SKM-1 treated with dmso at 0.1 percent for 144 hours (cell line): Measurements from ENCODE around the gene PPHLN1.

Experiments used
- DNase-seq: peaks from one replicate; lab custom pipeline; 2025; ENCODE audit not compliant: unreplicated experiment; lab: John Stamatoyannopoulos, UW

PPHLN1 gene, protein sequence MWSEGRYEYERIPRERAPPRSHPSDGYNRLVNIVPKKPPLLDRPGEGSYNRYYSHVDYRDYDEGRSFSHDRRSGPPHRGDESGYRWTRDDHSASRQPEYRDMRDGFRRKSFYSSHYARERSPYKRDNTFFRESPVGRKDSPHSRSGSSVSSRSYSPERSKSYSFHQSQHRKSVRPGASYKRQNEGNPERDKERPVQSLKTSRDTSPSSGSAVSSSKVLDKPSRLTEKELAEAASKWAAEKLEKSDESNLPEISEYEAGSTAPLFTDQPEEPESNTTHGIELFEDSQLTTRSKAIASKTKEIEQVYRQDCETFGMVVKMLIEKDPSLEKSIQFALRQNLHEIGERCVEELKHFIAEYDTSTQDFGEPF

GRCh38 chr12:42325653-42326474 is at the start of gene PPHLN1, which contains the start of gene ZCRB1:
Gene PPHLN1 (plus strand): TSS chr12:42326167. CDS start chr12:42335903, 9,736 bp downstream.
Gene ZCRB1 (minus strand): TSS chr12:42326094. CDS start chr12:42324102, 1,992 bp downstream.
- DNase-seq: peak; percentile 26

DNA sequence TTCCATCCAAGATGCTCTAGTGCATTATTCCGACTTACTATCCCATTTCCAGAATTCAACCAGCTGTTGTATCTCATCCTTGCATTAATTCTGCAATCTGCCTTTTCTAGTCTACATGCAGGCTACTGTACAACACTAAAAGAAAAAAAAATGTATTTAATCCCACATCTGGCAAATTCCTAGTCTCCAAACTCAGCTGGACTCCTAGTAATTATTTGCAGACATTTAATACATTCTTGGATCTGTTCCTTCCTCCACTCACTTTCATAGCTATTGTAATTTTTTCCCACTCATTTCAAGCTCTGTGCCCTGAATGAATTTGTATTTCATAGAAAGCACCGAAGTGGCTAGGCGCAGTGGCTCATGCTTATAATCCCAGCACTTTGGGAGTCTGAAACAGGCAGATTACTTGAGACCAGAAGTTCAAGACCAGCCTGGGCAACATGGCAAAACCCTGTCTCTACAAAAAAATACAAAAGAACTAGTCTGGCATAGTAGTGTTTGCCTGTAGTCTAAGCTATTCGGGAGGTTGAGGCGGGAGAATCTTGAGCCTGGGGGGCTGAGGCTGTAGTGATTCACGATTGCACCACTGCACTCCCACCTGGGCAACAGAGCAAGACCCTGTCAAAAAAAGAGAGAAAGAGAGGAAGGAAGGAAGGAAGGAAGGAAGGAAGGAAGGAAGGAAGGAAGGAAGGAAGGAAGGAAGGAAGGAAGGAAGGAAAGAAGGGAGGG is 48.4 kb upstream of the PPHLN1 start:
- DNase-seq: no peak

DNA sequence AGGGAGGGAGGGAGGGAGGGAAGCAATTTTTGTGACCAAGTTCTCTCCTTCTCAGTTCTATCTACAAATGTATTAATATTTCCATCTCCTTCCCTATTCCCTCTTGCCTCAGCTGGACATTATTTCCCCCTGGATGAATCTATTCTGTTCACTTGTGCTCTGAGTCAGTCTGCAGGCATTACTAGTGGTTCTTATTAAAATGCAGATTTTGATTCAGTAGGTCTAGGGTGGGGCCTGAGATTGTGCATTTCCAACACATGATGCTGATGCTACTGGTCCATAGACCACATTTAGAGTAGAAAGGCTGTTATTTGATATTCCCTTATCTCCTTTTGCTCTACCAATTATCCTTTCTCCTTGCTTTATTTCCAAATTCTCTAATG is 47.8 kb upstream of the PPHLN1 start:
- DNase-seq: no peak

- no peak for DNase-seq
Observed at GRCh38 chr12:42281278-42281677, 44.7 kb upstream of the PPHLN1 start.

DNA sequence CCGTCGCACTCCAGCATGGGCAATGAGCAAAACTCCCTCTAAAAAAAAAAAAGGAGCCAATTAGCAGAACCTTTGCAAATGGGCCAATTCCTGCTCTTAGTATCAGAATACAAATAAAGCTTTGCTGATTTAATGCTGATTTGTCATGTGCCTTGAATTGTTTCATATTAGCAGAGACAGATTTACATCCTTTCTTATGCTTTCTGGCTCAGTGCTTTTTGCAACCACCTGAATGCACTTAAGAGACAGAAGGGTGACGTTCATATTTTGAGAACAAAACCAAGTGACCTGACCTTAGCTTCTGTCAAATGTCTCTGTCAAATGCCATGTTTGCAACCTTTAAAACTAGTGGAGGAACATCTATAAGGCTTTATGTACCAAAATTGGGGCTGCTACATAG is 44.1 kb upstream of the PPHLN1 start:
- no peak for DNase-seq

DNA sequence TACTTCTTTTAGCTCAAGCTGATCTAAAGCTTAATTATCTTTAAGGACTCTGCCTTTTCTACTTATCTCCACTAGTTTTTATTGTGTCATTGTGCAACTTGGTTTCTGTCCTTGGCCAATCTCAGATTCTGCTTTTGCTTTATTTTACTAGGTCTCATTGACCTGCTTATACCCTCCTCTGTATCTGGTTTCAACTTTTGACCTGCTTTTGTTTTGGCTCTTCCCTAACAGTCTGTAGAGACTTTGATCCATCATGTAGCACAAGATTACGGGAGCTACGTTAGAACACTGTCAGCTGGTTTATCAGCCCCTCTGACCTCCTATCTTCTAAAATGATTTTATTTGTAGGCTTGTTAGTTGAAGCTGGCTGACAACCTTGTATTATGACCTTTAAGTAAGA is 43.7 kb upstream of the PPHLN1 start:
- no peak for DNase-seq

DNA sequence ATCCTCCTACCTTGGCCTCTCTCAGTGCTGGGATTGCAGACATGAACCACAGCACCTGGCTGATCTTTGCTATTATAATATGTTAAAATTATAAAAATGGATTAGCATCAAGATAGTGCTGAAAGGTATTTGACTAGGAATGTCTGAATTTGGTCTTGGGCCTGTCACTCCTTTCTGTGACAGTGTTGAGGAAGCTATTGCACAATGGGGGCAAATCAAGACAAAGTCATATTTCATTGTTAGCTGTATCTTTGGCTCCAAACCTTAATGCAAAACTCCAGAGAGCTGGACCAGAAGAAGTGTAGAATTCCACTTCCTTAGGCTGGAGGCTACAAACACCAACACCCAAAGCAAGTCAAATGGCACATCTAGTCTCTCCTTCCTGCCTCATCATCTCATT is 42.2 kb upstream of the PPHLN1 start:
- DNase-seq: peak; percentile 7

- peak; percentile 12 for DNase-seq
Observed at GRCh38 chr12:42284157-42284556, 41.8 kb upstream of the PPHLN1 start.

DNA sequence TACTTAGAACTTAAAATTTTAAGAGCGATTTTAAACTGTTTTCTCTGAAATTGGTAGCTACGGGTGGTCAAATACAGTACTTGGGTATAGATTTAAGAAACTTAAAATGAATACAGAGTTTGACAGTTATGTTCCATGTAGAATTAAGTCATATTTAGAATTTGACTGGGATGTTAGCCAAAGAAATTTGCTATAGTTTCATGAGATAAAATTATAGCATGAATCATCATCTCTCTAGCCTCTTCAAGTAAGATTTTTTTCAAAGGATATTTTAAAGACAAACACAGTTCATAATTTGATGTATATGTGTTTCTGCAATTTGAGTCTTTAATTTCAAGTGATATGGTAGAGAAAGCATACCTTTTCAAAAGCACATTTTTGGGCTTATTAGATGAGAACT is 41.1 kb upstream of the PPHLN1 start:
- no peak for DNase-seq

DNA sequence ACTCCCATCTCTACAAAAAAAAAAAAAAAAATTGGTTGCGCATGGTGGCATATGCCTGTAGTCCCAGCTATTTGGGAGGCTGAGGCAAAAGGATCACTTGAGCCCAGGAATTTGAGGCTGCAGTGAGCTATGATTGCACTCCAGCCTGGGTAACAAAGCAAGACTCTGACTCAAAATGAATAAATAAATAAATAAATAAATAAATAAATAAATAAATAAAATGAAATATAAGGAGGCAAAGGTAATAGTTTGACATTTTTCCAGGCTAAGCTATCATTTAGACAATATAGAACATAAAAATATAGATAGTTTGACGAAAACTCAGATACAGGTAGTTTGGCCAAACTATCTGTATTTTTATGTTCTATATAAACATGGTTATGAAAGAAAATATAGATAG is 40.5 kb upstream of the PPHLN1 start:
- DNase-seq: no peak

DNA sequence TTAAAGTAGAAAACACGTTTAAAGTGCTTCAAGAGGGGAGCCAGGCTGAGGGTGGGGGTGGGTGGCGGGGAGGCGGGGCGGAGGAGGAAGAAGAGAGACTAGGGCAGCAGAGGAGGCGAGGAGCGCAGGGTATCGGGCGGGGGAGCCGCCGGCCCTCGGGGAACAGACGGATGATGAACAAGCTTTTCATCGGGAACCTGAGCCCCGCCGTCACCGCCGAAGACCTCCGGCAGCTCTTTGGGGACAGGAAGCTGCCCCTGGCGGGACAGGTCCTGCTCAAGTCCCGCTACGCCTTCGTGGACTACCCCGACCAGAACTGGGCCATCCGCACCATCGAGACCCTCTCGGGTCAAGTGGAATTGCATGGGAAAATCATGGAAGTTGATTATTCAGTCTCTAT is 39.2 kb upstream of the PPHLN1 start:
- DNase-seq: no peak

DNA sequence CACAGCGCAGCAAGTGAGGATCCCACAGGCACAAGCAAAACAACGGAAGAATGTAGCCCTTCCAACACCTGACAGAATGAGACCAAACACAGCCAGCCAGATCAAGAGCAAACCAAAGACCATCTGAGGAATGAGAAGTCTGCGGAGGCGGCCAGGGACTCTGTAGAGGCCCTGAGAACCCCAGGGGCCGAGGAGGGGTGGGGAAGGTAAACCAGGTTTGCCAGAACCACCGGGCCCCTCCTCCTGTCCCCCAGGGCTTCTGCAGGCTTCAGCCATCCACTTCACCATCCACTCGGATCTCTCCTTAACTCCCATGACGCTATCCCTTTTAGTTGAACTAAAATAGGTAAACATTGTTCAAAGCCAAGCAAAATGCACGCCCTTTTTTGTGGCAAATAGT is 37.4 kb upstream of the PPHLN1 start:
- no peak for DNase-seq

GRCh38 chr12:42291680-42292079 is 34.3 kb upstream of the PPHLN1 start:
- DNase-seq: no peak

- no peak for DNase-seq
Observed at GRCh38 chr12:42296503-42297109, 29.4 kb upstream of the PPHLN1 start.

- no peak for DNase-seq
Observed at GRCh38 chr12:42298887-42299286, 27.1 kb upstream of the PPHLN1 start.

DNA sequence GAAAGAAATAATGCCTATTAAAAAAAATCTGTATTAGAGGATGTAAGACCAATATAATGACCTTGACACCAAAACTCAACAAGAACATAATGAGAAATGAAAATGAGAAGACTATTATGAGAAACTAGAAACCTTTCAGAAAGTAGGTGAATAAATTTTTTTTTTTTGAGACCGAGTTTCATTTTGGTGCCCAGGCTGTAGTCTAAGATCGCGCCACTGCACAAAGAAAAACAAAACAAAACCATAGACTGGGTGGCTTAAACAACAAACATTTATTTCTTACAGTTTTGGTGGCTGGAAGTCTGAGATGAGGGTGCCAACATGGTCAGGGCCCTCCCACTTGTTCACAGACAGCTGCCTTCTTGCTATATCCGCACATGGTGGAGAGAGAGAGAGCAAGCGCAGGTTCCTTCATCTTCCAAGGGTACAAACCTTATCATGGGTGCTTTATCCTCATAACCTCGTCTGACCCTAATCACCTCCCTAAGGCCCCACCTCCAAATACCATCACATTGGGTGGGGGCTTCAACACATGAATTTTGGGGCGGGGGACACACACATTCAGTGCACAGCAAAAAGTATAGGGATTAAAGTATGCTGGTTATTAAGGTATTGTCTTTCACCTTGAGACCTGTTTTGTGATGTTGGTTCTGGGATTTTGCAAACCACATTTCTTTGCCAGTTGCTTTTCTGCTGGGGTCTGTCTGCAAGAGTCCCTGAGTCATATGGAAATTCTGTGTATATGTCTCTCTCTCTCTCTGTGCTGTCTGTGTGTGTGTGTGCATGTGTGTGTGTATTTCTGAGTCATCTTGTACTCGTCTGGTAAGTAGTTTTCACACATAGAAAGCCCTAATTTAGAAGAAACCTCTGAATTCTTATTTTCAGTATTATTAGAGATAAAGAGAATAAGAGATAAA is 26.3 kb upstream of the PPHLN1 start:
- DNase-seq: no peak

DNA sequence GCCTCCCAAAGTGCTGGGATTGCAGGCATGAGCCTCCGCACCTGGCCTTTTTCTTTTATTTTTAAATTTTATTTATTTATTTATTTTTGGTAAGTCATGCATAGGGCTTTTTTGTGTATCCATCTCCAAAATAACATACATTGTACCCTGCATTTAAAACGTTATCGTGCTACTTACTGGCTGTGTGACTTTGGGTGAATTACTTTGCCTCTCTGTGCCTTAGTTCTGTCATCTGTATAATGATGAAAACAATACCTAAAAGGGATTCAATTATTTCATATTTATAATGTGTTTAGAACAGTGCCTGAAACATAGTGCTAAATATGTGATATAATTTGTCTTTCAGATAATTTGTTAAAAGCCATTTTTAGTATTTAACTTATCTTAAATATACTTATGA is 19.7 kb upstream of the PPHLN1 start:
- DNase-seq: no peak

DNA sequence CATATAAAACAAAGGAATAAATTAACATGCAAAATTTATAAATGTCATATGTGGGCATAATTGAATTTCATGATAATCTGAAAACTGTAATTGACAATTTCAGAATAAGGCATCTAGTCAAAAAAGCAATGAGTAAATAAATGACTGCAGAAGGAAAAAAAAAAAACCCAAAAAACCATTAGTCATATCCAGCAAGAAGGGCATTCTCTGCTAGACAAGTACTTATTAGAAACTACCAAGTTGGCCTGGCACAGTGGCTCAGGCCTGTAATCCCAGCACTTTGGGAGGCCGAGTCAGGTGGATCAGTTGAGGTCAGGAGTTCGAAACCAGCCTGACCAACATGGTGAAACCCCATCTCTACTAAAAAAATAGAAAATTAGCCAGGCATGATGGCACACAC is 17.6 kb upstream of the PPHLN1 start:
- no peak for DNase-seq

- DNase-seq: no peak
Observed at GRCh38 chr12:42309996-42310395, 16.0 kb upstream of the PPHLN1 start.

DNA sequence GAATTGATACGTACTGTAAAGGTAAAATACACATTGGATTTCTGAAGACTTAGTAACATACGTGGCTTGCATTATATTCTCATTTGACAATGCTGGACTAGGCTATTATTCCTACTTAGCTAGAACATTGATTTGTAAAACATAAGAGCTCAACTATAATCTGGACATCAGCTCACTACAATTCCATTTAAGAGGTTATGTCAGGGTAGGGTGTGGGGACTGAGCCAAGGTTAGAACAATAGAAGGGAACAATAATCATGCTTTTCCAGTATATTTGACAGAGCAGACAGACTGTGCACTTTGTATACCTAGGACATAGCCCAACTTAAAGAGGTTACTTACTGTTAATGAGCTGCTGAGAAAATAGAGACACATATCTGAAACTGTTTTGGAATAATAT is 10.9 kb upstream of the PPHLN1 start:
- DNase-seq: no peak
